Loucy (cell line): ENCODE data around the gene PAPOLB.

Experiments
- H2AFZ ChIP-seq: fragments of 200-600 bp; sonication (generic); 2 replicates; pipeline ENCODE4 v1.6.0; 2016; ENCODE audit warnings: antibody characterized with exemption, mild to moderate bottlenecking, low read length, moderate library complexity
- H3F3A ChIP-seq: fragments of 200-600 bp; 2 replicates; pipeline ENCODE4 v1.6.0; 2016; ENCODE audit warnings: antibody characterized with exemption, low read depth, mild to moderate bottlenecking
- H3K27me3 ChIP-seq: fragments of 200-600 bp; sonication (generic); 2 replicates; pipeline ENCODE4 v1.6.1; 2014; ENCODE audit warnings: low read length, mild to moderate bottlenecking; ENCODE audit not compliant: insufficient read depth, poor library complexity, severe bottlenecking
- H3K36me3 ChIP-seq: fragments of 200-600 bp; sonication (generic); 2 replicates; pipeline ENCODE4 v1.6.1; 2016; ENCODE audit warnings: low read length; ENCODE audit not compliant: insufficient read depth
- H3K4me1 ChIP-seq: fragments of 200-600 bp; sonication (generic); 2 replicates; pipeline ENCODE4 v1.5.1; 2014; ENCODE audit warnings: low read length, mild to moderate bottlenecking; ENCODE audit not compliant: insufficient read depth, poor library complexity, severe bottlenecking
- H3K4me2 ChIP-seq: fragments of 200-600 bp; sonication (generic); 2 replicates; pipeline ENCODE4 v1.6.0; 2014; ENCODE audit warnings: antibody characterized with exemption, low read length, low read depth, mild to moderate bottlenecking; ENCODE audit not compliant: poor library complexity, severe bottlenecking
- H3K4me3 ChIP-seq: fragments of 200-600 bp; sonication (generic); 2 replicates; pipeline ENCODE4 v1.5.1; 2014; ENCODE audit warnings: low read length, mild to moderate bottlenecking, mixed read lengths; ENCODE audit not compliant: poor library complexity, severe bottlenecking
- H3K79me2 ChIP-seq: fragments of 200-600 bp; sonication (generic); 2 replicates; pipeline ENCODE4 v1.6.1; 2014; ENCODE audit warnings: low read length; ENCODE audit not compliant: insufficient read depth
- H3K9ac ChIP-seq: fragments of 200-600 bp; sonication (generic); 2 replicates; pipeline ENCODE4 v1.6.0; 2014; ENCODE audit warnings: mild to moderate bottlenecking, low read depth, low read length, moderate library complexity; ENCODE audit not compliant: poor library complexity, severe bottlenecking
- H3K9me2 ChIP-seq: fragments of 200-600 bp; sonication (generic); replicated peaks from 2 replicates; pipeline ENCODE4 v1.6.1; 2016; ENCODE audit warnings: low read depth, low read length, mixed read lengths
- H3K9me3 ChIP-seq: fragments of 200-600 bp; sonication (generic); 2 replicates; pipeline ENCODE4 v1.6.1; 2014; ENCODE audit warnings: mild to moderate bottlenecking, antibody characterized with exemption, low read length, low read depth; ENCODE audit not compliant: insufficient read depth
- H4K20me1 ChIP-seq: fragments of 200-600 bp; sonication (generic); 2 replicates; pipeline ENCODE4 v1.6.0; 2014; ENCODE audit warnings: antibody characterized with exemption, low read length, mild to moderate bottlenecking; ENCODE audit not compliant: insufficient read depth, poor library complexity, severe bottlenecking
- CTCF ChIP-seq: fragments of 200-600 bp; sonication (generic); conservative IDR thresholded peaks from 2 replicates; pipeline ENCODE4 v1.5.1; 2014; ENCODE audit warnings: mild to moderate bottlenecking, antibody characterized with exemption, low read length
- EZH2phosphoT487 ChIP-seq: fragments of 200-600 bp; IDR thresholded peaks from 2 replicates; pipeline ENCODE4 v1.6.1; 2018; ENCODE audit warnings: antibody characterized with exemption, mild to moderate bottlenecking, moderate library complexity, borderline replicate concordance

PAPOLB gene

GRCh38 chr7:4820405-4820966 is 41.3 kb downstream of the PAPOLB start:
- Histone ChIP-seq H3K79me2 (no peaks in the 10 kb centered on the region), H2AFZ (no peak overlapping the region), H3K4me2 (no peak overlapping the region), H3K9me2 (no peaks in the 10 kb centered on the region), H3K36me3 (no peaks in the 10 kb centered on the region), H4K20me1 (no peaks in the 10 kb centered on the region), H3K9me3 (no peaks in the 10 kb centered on the region), H3K27me3 (no peaks in the 10 kb centered on the region), H3K4me3 (no peak overlapping the region), H3K9ac (no peak overlapping the region), H3F3A (no peaks in the 10 kb centered on the region), H3K4me1 (no peaks in the 10 kb centered on the region)
- TF ChIP-seq CTCF (no peak), EZH2phosphoT487 (no peak)

GRCh38 chr7:4819560-4820404 is 42.0 kb downstream of the PAPOLB start:
- Histone ChIP-seq H3K9me3 (no peaks in the 10 kb centered on the region), H4K20me1 (no peaks in the 10 kb centered on the region), H3K4me1 (no peaks in the 10 kb centered on the region), H3K27me3 (no peaks in the 10 kb centered on the region), H3F3A (no peaks in the 10 kb centered on the region), H3K36me3 (no peaks in the 10 kb centered on the region), H3K4me2 (no peak overlapping the region), H3K9ac (no peak overlapping the region), H2AFZ (no peak overlapping the region), H3K79me2 (no peaks in the 10 kb centered on the region), H3K4me3 (no peak overlapping the region), H3K9me2 (no peaks in the 10 kb centered on the region)
- no peak for TF ChIP-seq CTCF
- TF ChIP-seq EZH2phosphoT487, result no peak

GRCh38 chr7:4818000-4818794 is 43.6 kb downstream of the PAPOLB start:
- Histone ChIP-seq H3K4me2 (no peak overlapping the region), H3F3A (no peaks in the 10 kb centered on the region), H3K4me3 (no peak overlapping the region), H3K27me3 (no peaks in the 10 kb centered on the region), H3K9me2 (no peaks in the 10 kb centered on the region), H3K79me2 (no peaks in the 10 kb centered on the region), H3K36me3 (no peaks in the 10 kb centered on the region), H3K9me3 (no peaks in the 10 kb centered on the region), H4K20me1 (no peaks in the 10 kb centered on the region), H2AFZ (no peak overlapping the region), H3K4me1 (no peaks in the 10 kb centered on the region), H3K9ac (no peak overlapping the region)
- TF ChIP-seq CTCF, result no peak
- no peak for TF ChIP-seq EZH2phosphoT487
